K562 (cell line): ENCODE data around the gene EN1. TPM values are rescaled to one million over a fixed set of nuclear protein-coding genes. Genes with fewer than 3 reads are reported as not detected.

Source experiments
- ATAC-seq: fragments of 200-7000 bp; cut with Tn5 transposase; 3 replicates; pipeline ENCODE4 v1.9.1; 2020; ENCODE audit warnings: moderate library complexity
- BruUV-seq: library from RNA; stranded (reverse); fragments of 400-500 nt; replicated peaks from 2 replicates; lab custom pipeline; 2021; lab: Mats Ljungman, UMichigan
- CTCF ChIA-PET: fragments of 300-600 bp; formaldehyde crosslinking; extraction: SDS; loops from one replicate; lab custom pipeline; 2021; ENCODE audit warnings: low intra/inter-chr PET ratio; lab: Yijun Ruan, JAX
- POLR2A ChIA-PET: fragments of 300-600, 350-650 bp; sonication (Branson Sonifier 250); formaldehyde crosslinking; extraction: SDS; loops from one replicate; lab custom pipeline; 2021; ENCODE audit warnings: antibody characterized with exemption, inconsistent platforms; lab: Yijun Ruan, JAX
- DNase-seq, 4 experiments: peaks; one replicate each; pipeline versions ENCODE4 v3.0.0 to v3.0.0-alpha.2; 2011 to 2018; ENCODE audit warnings: low spot score in 3 of 4, mixed read lengths in 3 of 4; ENCODE audit errors: extremely low read depth in 1 of 4
- FAIRE-seq: peaks from 2 replicates; lab custom pipeline; 2011; peaks lifted over from hg19 to GRCh38; lab: Jason Lieb, UNC
- H2AFZ ChIP-seq: 2 replicates; pipeline ENCODE4 v1.6.0; 2011; ENCODE audit warnings: low read depth, low read length, control low read depth, inconsistent platforms
- H3K27ac ChIP-seq: fragments of 200-600 bp; 3 replicates; pipeline ENCODE4 v1.8.0; 2011; ENCODE audit warnings: low read depth, mild to moderate bottlenecking, control low read depth, inconsistent platforms, low read length, moderate library complexity, mixed read lengths; ENCODE audit errors: extremely low read depth
- H3K27me3 ChIP-seq, 2 experiments: fragments of 300-600 bp in 1 of 2; 2 replicates in 1 of 2; 3 replicates in 1 of 2; pipeline versions ENCODE4 v1.6.0 to v1.8.0; 2011; ENCODE audit warnings: inconsistent platforms in 2 of 2, low read length in 2 of 2, mild to moderate bottlenecking in 1 of 2, mixed read lengths in 1 of 2, moderate library complexity in 1 of 2; ENCODE audit not compliant: control insufficient read depth in 2 of 2, insufficient read depth in 2 of 2
- H3K36me3 ChIP-seq: fragments of 300-600 bp; 3 replicates; pipeline ENCODE4 v1.8.0; 2011; ENCODE audit warnings: mild to moderate bottlenecking, low read length, inconsistent platforms; ENCODE audit not compliant: control insufficient read depth, insufficient read depth
- H3K4me1 ChIP-seq, 2 experiments: fragments of 200-600 bp in 1 of 2; replicated peaks in 1 of 2; 2 replicates in 1 of 2; 3 replicates in 1 of 2; pipeline versions ENCODE4 v1.5.1 to v1.8.0; 2011; ENCODE audit warnings: inconsistent platforms in 2 of 2, low read length in 2 of 2, mild to moderate bottlenecking in 1 of 2, mixed read lengths in 1 of 2, moderate library complexity in 1 of 2; ENCODE audit not compliant: control insufficient read depth in 2 of 2, insufficient read depth in 2 of 2
- H3K4me2 ChIP-seq: 2 replicates; pipeline ENCODE4 v1.6.1; 2011; ENCODE audit warnings: low read length, control low read depth, inconsistent platforms, mixed read lengths; ENCODE audit not compliant: insufficient read depth
- H3K4me3 ChIP-seq: fragments of 200-600 bp; sonication (generic), shearing (Covaris generic); 2 replicates; pipeline ENCODE4 v1.5.1; 2016; ENCODE audit warnings: control low read depth, inconsistent platforms
- H3K79me2 ChIP-seq: fragments of 200-600 bp; 3 replicates; pipeline ENCODE4 v1.8.0; 2011; ENCODE audit warnings: low read length, inconsistent platforms; ENCODE audit not compliant: control insufficient read depth, insufficient read depth
- H3K9ac ChIP-seq, 2 experiments: 2 replicates each; pipeline versions ENCODE4 v1.6.0 to v1.6.1; 2011; ENCODE audit warnings: low read depth in 2 of 2, low read length in 2 of 2, control low read depth in 1 of 2, inconsistent platforms in 1 of 2, mild to moderate bottlenecking in 1 of 2, mixed read lengths in 1 of 2; ENCODE audit not compliant: insufficient read depth in 1 of 2
- H3K9me1 ChIP-seq: one replicate; pipeline ENCODE4 v1.6.0; 2011; ENCODE audit warnings: inconsistent platforms, mild to moderate bottlenecking, low read length, moderate library complexity; ENCODE audit not compliant: control insufficient read depth, insufficient read depth
- H3K9me3 ChIP-seq: replicated peaks from 2 replicates; pipeline ENCODE4 v1.5.1; 2011; ENCODE audit warnings: low read depth, low read length, inconsistent platforms; ENCODE audit not compliant: control insufficient read depth, insufficient read depth
- H4K20me1 ChIP-seq: replicated peaks from 2 replicates; pipeline ENCODE4 v1.6.1; 2011; ENCODE audit warnings: low read length, inconsistent platforms, mixed read lengths; ENCODE audit not compliant: control insufficient read depth, insufficient read depth
- E2F3 ChIP-seq: fragments of 250-450 bp; sonication (Bioruptor Pico); IDR thresholded peaks from 2 replicates; pipeline ENCODE4 v1.4.0; 2020; ENCODE audit warnings: mild to moderate bottlenecking
- MGA ChIP-seq: fragments of 450-650 bp; IDR thresholded peaks from 2 replicates; pipeline ENCODE4 v1.6.1; 2016; ENCODE audit warnings: mild to moderate bottlenecking, moderate library complexity
- TBL1XR1 ChIP-seq, 2 experiments: IDR thresholded peaks; 2 replicates each; pipeline ENCODE4 v1.6.1; 2012; ENCODE audit warnings: improper control_type of control experiment in 2 of 2, low read length in 2 of 2, mild to moderate bottlenecking in 1 of 2
- WGBS: fragments of 100-300 bp; shearing (Covaris generic); methylation state at CpG from one replicate; pipeline ENCODE4 v1.1.6; 2016; ENCODE audit warnings: low coverage, mixed read lengths; ENCODE audit not compliant: insufficient coverage; ENCODE audit errors: missing lambda C conversion rate; 5-methylcytosine and 5-hydroxymethylcytosine counted together
- in situ Hi-C: fragments of 300-500 bp; cut with MboI; formaldehyde crosslinking; loops from 4 replicates; pipeline ENCODE4 v1.15.0; 2018; ENCODE audit warnings: inconsistent platforms, mixed read lengths
- intact Hi-C: fragments of 100-400 bp; cut with micrococcal nuclease; formaldehyde crosslinking; loops from 2 replicates; pipeline ENCODE4 v1.14.2; 2022
- polyA plus RNA-seq, 8 experiments: library from polyadenylated mRNA; depleted of rRNA in 4 of 8; stranded (reverse) in 5 of 8; unstranded in 3 of 8; fragments of >200 nt; fragmentation: Nextera tagmentation in 2 of 8; fragmentation: Illumina TruSeq in 1 of 8; extraction: Ambion mirVana in 2 of 8; extraction: Trizol in 1 of 8; gene quantifications; 2 replicates each; pipeline versions ENCODE4 v1.2.1 to v1.2.3, GENCODE V29; 2011 to 2014; ENCODE audit warnings: inconsistent platforms in 1 of 8, missing spikeins in 1 of 8
- total RNA-seq, 7 experiments: library from RNA; depleted of rRNA in 6 of 7; stranded (reverse); fragments of >200 nt in 6 of 7; fragmentation: Illumina TruSeq in 2 of 7; extraction: Trizol in 2 of 7; gene quantifications; 2 replicates each; pipeline versions ENCODE4 v1.2.1 to v1.2.3, GENCODE V29; 2011 to 2021; ENCODE audit warnings: low replicate concordance in 1 of 7

The EN1 gene
- total and polyA plus RNA-seq, 9 of the 15 experiments (the other 6 are each of a cell fraction or from before 2014, with no cell fraction given): 0.06 to 2.0 (median 0.51) TPM

GRCh38 chr2:118835746-118836410 is 11.6 kb downstream of the EN1 start:
- no peak for FAIRE-seq
- in situ Hi-C loops (no loop called here), intact Hi-C loops (no loop called here)
- Histone ChIP-seq H3K27ac (no peak overlapping the region), H2AFZ (no peak overlapping the region), H4K20me1 (no peaks in the 10 kb centered on the region), H3K4me2 (no peak overlapping the region), H3K4me1 (peaks cover 0 to 18% of the 10 kb centered on the region in 2 experiments; a peak in 2 of 5 replicates), H3K79me2 (no peaks in the 10 kb centered on the region), H3K27me3 (peaks cover 0 to 24% of the 10 kb centered on the region in 2 experiments; a peak in 3 of 5 replicates), H3K36me3 (no peaks in the 10 kb centered on the region), H3K9ac (no peak overlapping the region), H3K4me3 (no peak overlapping the region), H3K9me1 (no peaks in the 10 kb centered on the region), H3K9me3 (no peaks in the 10 kb centered on the region)
- POLR2A ChIA-PET: no interaction called here
- CTCF ChIA-PET: no interaction called here
- ATAC-seq: no peak
- WGBS: 56% methylated on average over 30 of the region's 53 CpGs
- no TSS peak for BruUV-seq
- no peak for DNase-seq
- TF ChIP-seq MGA: no peak
- no peak for TF ChIP-seq TBL1XR1 (IDR thresholded peaks at IDR 0.05; ENCODE audit: low read length in 2 of 2)
- TF ChIP-seq E2F3: no peak
